OCI-LY1 (cell line): ENCODE results near the gene SNRNP70.

Experiments used
- CTCF ChIP-seq: fragments of 200-600 bp; sonication (generic), shearing (Covaris generic); IDR thresholded peaks from 2 replicates; pipeline ENCODE4 v1.5.1; 2017; ENCODE audit warnings: mild to moderate bottlenecking, antibody characterized with exemption, low read length, moderate library complexity, mixed read lengths
- EZH2 ChIP-seq: fragments of 200-600 bp; sonication (generic), shearing (Covaris generic); IDR thresholded peaks from 2 replicates; pipeline ENCODE4 v1.8.0; 2017; ENCODE audit warnings: borderline replicate concordance, mixed run types, mild to moderate bottlenecking, antibody characterized with exemption, low read length, moderate library complexity, mixed read lengths

- TF ChIP-seq CTCF (peak; percentile 98), EZH2 (no peak)
These were observed 12.4 kb downstream of the SNRNP70 start for GRCh38 chr19:49097453-49098288.
